K562 (cell line): ENCODE results near the gene AUNIP. TPM values are rescaled to one million over a fixed set of nuclear protein-coding genes. Genes with fewer than 3 reads are reported as not detected.

Source experiments
- ADNP ChIP-seq: fragments of 200-800 bp; sonication (Bioruptor generic); IDR thresholded peaks from 2 replicates; pipeline ENCODE4 v1.6.1; 2016; ENCODE audit warnings: missing genetic modification characterization, missing compliant biosample characterization
- BCOR ChIP-seq: fragments of 450-650 bp; IDR thresholded peaks from 2 replicates; pipeline ENCODE4 v1.6.1; 2016
- CHD4 ChIP-seq: fragments of 200-600 bp; sonication (generic); IDR thresholded peaks from 3 replicates; pipeline ENCODE4 v1.6.1; 2012; ENCODE audit warnings: low read depth, mild to moderate bottlenecking, mixed read lengths, low read length, inconsistent platforms; ENCODE audit not compliant: insufficient read depth, insufficient replicate concordance, poor library complexity, severe bottlenecking
- DACH1 ChIP-seq: fragments of 450-650 bp; IDR thresholded peaks from 2 replicates; pipeline ENCODE4 v1.6.1; 2018; ENCODE audit not compliant: partially characterized antibody
- HDAC2 ChIP-seq: fragments of 450-650 bp; IDR thresholded peaks from 2 replicates; pipeline ENCODE4 v1.6.1; 2016; ENCODE audit warnings: mild to moderate bottlenecking
- HOXB6 ChIP-seq: fragments of 250-450 bp; sonication (Bioruptor Pico); IDR thresholded peaks from 2 replicates; pipeline ENCODE4 v1.5.1; 2022; ENCODE audit warnings: mild to moderate bottlenecking, borderline replicate concordance
- KDM1A ChIP-seq, 2 experiments: fragments of 450-650 bp; IDR thresholded peaks; 2 replicates each; pipeline ENCODE4 v1.6.1; 2016; ENCODE audit warnings: mild to moderate bottlenecking in 2 of 2
- MCM3 ChIP-seq: fragments of 450-650 bp; IDR thresholded peaks from 2 replicates; pipeline ENCODE4 v1.6.1; 2016
- NFIC ChIP-seq: fragments of 450-650 bp; IDR thresholded peaks from 2 replicates; pipeline ENCODE4 v1.6.1; 2017; ENCODE audit warnings: mild to moderate bottlenecking, inconsistent platforms
- RBM25 ChIP-seq: fragments of 200-400 bp; formaldehyde crosslinking; IDR thresholded peaks from 2 replicates; pipeline ENCODE4 v1.6.1; 2018; ENCODE audit warnings: low read length, low read depth, moderate library complexity; ENCODE audit not compliant: severe bottlenecking
- RFX5 ChIP-seq: IDR thresholded peaks from 2 replicates; pipeline ENCODE4 v1.6.1; 2011; ENCODE audit warnings: low read depth, mild to moderate bottlenecking, improper control_type of control experiment, low read length
- SMARCA5 ChIP-seq: fragments of 450-650 bp; IDR thresholded peaks from 2 replicates; pipeline ENCODE4 v1.6.1; 2016
- polyA plus RNA-seq, 8 experiments: library from polyadenylated mRNA; depleted of rRNA in 4 of 8; stranded (reverse) in 5 of 8; unstranded in 3 of 8; fragments of >200 nt; fragmentation: Nextera tagmentation in 2 of 8; fragmentation: Illumina TruSeq in 1 of 8; extraction: Ambion mirVana in 2 of 8; extraction: Trizol in 1 of 8; gene quantifications; 2 replicates each; pipeline versions ENCODE4 v1.2.1 to v1.2.3, GENCODE V29; 2011 to 2014; ENCODE audit warnings: inconsistent platforms in 1 of 8, missing spikeins in 1 of 8
- total RNA-seq, 7 experiments: library from RNA; depleted of rRNA in 6 of 7; stranded (reverse); fragments of >200 nt in 6 of 7; fragmentation: Illumina TruSeq in 2 of 7; extraction: Trizol in 2 of 7; gene quantifications; 2 replicates each; pipeline versions ENCODE4 v1.2.1 to v1.2.3, GENCODE V29; 2011 to 2021; ENCODE audit warnings: low replicate concordance in 1 of 7
- TF ChIP-seq, protein P1 (sequence below): sonication (generic); formaldehyde crosslinking; IDR thresholded peaks from 2 replicates; pipeline ENCODE4 v1.9.0; 2022; ENCODE audit warnings: mild to moderate bottlenecking, missing genetic modification reagents

Gene AUNIP
- total and polyA plus RNA-seq, 9 of the 15 experiments (the other 6 are each of a cell fraction or from before 2014, with no cell fraction given) = 12.1 to 53.8 (median 47.1) TPM

DNA sequence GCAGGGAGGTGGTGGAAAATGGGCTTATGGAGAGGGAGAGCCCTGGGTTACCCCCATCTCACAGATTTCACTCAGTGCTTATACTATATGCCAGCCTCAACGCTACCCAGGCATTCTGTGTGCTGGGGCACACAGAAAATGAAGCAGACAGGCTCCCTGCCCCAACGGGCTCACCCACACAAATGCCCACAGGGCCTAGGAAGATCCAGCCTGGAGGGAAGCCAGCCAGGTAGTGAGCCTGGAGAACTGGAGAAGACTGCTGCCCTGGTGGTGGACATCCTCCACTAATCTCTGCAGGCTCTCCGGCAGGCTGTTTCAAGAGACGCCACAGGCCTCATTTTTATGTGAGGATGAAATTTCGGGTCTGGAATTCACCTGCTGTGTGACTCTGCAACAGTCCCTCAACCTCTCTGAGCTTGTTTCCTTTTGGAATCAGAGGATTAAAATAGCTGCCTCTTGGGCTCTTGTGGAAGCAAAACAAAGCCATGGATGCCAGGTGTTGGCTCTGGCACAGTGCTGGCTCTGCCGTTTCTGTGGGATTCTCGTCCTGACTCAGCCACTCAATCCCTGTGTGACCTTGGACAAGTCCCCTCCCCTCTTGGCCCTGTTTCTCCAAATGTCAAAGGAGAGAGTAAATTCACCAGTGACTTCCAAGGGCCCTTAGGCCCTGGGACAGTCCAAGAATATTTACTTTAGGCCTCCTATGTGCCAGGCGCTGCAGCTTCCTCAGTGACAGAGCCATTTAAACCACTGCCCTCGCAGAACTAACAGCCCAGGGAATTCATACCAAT lies 12.6 kb upstream of the AUNIP start (continued):
- TF ChIP-seq ADNP (tag) = peak; percentile 74
- TF ChIP-seq KDM1A (IDR thresholded peaks at IDR 0.05) = peak; percentile 76 to 92
- TF ChIP-seq RFX5 = no peak
- TF ChIP-seq MCM3 = no peak
- TF ChIP-seq, protein P1, sequence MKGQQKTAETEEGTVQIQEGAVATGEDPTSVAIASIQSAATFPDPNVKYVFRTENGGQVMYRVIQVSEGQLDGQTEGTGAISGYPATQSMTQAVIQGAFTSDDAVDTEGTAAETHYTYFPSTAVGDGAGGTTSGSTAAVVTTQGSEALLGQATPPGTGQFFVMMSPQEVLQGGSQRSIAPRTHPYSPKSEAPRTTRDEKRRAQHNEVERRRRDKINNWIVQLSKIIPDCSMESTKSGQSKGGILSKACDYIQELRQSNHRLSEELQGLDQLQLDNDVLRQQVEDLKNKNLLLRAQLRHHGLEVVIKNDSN (CRISPR knock-in tag) = 0 out of 2 replicates have a peak, but pooled peaks have one; percentile 9
- 0 out of 2 replicates have a peak, but pooled peaks have one; percentile 40 for TF ChIP-seq SMARCA5
- TF ChIP-seq HDAC2 = peak; percentile 85
- peak; percentile 97 for TF ChIP-seq RBM25
- peak; percentile 35 for TF ChIP-seq DACH1
- TF ChIP-seq BCOR = peak; percentile 97
- TF ChIP-seq CHD4 = peak; percentile 38
- 0 out of 2 replicates have a peak, but pooled peaks have one; percentile 1 for TF ChIP-seq NFIC
- TF ChIP-seq HOXB6 (CRISPR knock-in tag) = no peak
